ENCODE measurements around the gene SRC.

SRC gene

GRCh38 chr20:37315452-37316110, 30.4 kb upstream of the SRC start:
- no peak for DNase-seq

DNA sequence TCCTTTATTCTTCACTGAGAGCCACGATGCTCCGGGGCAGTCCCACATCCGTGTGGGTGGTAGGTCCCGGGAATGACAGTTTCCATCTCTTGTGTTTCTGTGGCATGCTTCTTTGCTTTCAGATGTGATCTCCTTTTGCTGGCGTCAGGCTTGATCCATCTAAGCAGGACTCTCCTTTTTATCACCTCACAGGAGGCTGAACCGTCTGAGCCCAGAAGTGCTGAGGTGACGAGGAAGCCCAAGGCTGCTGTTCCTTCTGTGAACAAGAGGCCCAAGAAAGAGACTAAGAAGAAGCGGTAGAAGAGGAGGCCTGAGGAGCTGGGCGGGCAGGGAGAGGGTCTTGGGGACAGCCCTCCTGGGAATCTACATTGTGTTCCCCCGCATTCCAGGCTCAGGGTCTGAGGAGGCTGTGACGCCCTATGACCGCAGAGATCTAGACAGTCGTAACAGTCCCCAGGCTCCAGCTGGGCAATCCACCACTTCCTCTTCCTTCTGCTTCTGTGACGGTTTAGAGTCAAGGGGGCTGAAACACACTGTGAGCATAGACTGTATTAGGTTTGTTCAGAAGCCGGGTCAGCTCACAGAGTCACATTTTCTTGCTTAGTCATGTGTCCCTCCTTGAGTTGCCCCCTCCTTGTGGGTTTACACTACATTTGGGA, 29.7 kb upstream of the SRC start:
- no peak for DNase-seq

GRCh38 chr20:37316775-37317170, 29.2 kb upstream of the SRC start:
- no peak for DNase-seq

- no peak for DNase-seq
Observed at GRCh38 chr20:37317316-37317715, 28.6 kb upstream of the SRC start.

- no peak for DNase-seq
Observed at GRCh38 chr20:37317994-37318640, 27.8 kb upstream of the SRC start.

- no peak for DNase-seq
Observed at GRCh38 chr20:37319151-37319671, 26.7 kb upstream of the SRC start.

- DNase-seq: no peak
Observed at GRCh38 chr20:37323985-37324384, 22.0 kb upstream of the SRC start.

GRCh38 chr20:37325206-37325605, 20.7 kb upstream of the SRC start:
- DNase-seq: no peak

DNA sequence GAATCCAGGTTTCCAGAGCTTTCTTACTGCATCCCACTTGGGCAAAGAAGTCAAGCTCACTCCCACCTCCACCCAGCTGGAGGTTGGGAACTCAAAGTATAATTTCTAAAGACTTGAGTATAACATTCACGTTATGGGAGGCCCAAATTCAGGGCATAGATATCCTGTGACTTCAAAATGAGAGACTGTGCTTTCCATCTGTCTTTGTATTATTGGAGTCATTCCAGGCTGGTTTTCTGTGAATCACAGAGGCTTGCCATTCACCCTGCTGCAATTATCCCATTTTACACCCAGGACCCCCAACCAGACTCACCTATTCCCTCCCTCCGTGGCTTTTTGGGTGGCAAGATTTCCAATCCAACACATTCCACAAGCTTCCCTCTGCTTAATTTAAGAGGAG, 19.3 kb upstream of the SRC start:
- no peak for DNase-seq

- DNase-seq: no peak
Observed at GRCh38 chr20:37327748-37328147, 18.2 kb upstream of the SRC start.

- DNase-seq: no peak
Observed at GRCh38 chr20:37328149-37328945, 17.6 kb upstream of the SRC start.

- no peak for DNase-seq
Observed at GRCh38 chr20:37329481-37330165, 16.3 kb upstream of the SRC start.

GRCh38 chr20:37330316-37330715, 15.6 kb upstream of the SRC start:
- DNase-seq: no peak

DNA sequence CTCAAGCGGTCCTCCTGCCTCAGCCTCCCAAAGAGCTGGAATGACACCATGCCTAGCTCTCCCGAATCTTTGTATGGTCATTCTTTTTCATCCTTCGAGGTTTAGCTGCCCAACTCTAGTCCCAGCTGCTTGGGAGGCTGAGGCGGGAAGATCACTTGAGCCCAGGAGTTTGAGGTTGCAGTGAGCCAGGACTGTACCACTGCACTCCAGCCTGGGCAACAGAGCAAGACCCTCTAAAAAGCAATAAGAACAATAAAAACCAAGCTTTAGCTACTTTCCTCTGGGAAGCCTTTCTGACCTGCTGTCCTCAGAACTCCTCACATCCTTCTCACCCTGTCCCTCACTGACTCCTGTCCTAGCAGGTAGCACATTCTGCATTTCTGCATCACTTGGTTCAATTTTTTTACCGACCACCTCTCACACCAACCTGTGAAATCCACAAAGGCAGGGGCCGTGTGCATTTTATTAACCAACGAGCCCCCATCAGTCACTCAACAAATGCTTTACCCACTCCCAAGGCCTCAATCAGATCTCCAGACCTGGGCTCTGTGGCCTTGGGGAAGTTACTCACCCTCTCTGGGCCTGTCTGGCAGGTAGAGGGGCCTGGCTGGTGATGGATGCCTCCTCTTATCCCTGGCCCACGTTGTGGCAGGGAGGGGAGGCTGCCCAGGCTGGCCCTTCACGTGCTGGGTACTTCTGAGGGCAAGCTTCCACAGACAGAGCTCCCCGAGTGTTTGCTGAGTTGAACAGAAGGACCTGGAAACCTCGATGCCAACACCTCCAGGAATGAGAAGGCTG, 14.7 kb upstream of the SRC start:
- DNase-seq: no peak

GRCh38 chr20:37333130-37333847, 12.7 kb upstream of the SRC start:
- no peak for DNase-seq

GRCh38 chr20:37333848-37334318, 12.1 kb upstream of the SRC start:
- no peak for DNase-seq

DNA sequence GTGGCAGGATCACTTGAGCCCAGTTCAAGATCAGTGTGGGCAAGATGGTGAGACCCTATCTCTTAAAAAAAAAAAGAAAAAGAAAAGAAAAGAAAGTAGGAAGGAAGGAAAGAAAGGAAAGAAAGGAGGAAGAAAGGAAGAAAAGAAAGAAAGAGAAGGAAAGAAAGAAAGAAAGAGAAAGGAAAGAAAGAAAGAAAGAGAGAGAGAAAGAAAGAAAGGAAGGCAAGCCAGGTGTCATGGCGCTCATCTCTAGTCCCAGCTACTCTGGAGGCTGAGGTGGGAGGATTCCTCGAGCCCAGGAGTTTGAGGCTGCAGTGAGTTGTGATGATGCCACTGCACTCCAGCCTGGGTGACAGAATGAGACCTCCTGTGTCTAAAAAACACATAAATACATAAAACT, 11.5 kb upstream of the SRC start:
- DNase-seq: no peak

DNA sequence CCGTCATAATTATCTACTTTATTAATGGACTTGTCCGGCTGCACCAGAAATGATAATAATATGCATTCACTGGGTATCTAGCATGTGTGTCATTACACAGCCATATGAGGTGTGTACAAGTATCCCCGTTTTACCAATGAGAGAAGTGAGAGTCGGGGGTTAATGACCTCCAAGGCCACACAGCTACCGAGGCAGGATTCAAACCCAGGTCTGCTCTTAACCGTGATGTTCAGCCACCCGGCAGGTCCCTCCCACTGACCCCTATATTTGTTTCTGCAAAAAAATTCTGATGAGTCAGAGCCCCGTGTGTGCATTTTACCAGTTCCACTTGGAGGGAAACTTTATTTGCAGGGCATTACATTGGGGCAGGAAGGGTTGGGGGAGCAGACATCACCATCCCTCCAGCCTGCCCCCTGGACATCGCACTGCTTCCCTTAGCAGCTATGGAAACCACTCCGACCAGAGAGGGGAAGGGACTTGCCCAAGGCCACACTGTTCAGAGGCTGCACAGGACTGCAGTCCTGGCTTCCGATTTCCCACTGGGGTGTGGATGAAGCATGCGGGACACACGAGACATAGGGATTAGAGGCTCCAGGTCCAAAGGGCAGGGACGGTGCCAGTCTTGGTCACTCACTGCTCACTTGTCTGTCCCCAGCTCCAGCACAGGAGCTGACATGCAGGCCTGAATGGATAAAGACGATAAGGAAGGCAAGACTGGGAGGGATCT, 10.1 kb upstream of the SRC start:
- DNase-seq: no peak

GRCh38 chr20:37336369-37337207, 9.4 kb upstream of the SRC start:
- no peak for DNase-seq
